ENCODE data around the gene SLF2. TPM values are rescaled to one million over a fixed set of nuclear protein-coding genes. Genes with fewer than 3 reads are reported as not detected.

Gene SLF2
- total RNA-seq, 1 donor from 2014 or later: 20.3 TPM

GRCh38 chr10:101001659-101002035 lies 88.9 kb downstream of the SLF2 start:
- Histone ChIP-seq H3K4me2 (ENCODE audit: low read length) (peak overlapping the region; percentile 93), H4K20me1 (ENCODE audit: insufficient read depth, low read length) (peaks cover 55% of the 10 kb centered on the region), H3K27me3 (ENCODE audit: insufficient read depth, low read length) (no peaks in the 10 kb centered on the region), H3K79me2 (ENCODE audit: insufficient read depth, low read length) (peaks cover 54% of the 10 kb centered on the region), H3K4me3 (ENCODE audit: insufficient read depth, low read depth, low read length) (peak overlapping the region; percentile 89), H3K9ac (ENCODE audit: low read length) (peak overlapping the region; percentile 94), H2AFZ (ENCODE audit: low read depth, low read length) (no peak overlapping the region), H3K27ac (ENCODE audit: low read depth, low read length) (peak overlapping the region; percentile 92), H3K4me1 (ENCODE audit: insufficient read depth, low read length) (peaks cover 31% of the 10 kb centered on the region), H3K9me3 (ENCODE audit: insufficient read depth, low read depth, low read length) (no peaks in the 10 kb centered on the region), H3K36me3 (ENCODE audit: insufficient read depth, low read length) (peaks cover 10% of the 10 kb centered on the region)
- Mint-ChIP-seq H3K9me3 (ENCODE audit: unreplicated experiment) (peaks cover 4% of the 10 kb centered on the region), H3K4me1 (ENCODE audit: low read depth, unreplicated experiment) (peaks cover 10% of the 10 kb centered on the region), H3K36me3 (ENCODE audit: low read depth, unreplicated experiment) (peaks cover 3% of the 10 kb centered on the region), H3K27me3 (ENCODE audit: low read depth, unreplicated experiment) (no peaks in the 10 kb centered on the region), H3K4me3 (ENCODE audit: unreplicated experiment) (peak overlapping the region; percentile 89), H3K27ac (ENCODE audit: unreplicated experiment) (no peak overlapping the region)
- no peak for TF ChIP-seq EZH2 (IDR thresholded peaks at IDR 0.05; ENCODE audit: insufficient read depth, low read length)
- no peak for TF ChIP-seq CTCF (IDR thresholded peaks at IDR 0.05; ENCODE audit: insufficient read depth, low read depth, low read length)
- DNase-seq (ENCODE audit: low read depth) (no peak), FAIRE-seq (no peak)

GRCh38 chr10:101002456-101002855 lies 89.7 kb downstream of the SLF2 start:
- no peak overlapping the region for H3K4me3 ChIP-seq (ENCODE audit: insufficient read depth, low read depth, low read length)
- TF ChIP-seq CTCF (IDR thresholded peaks at IDR 0.05; ENCODE audit: insufficient read depth, low read depth, low read length) (no peak), EZH2 (IDR thresholded peaks at IDR 0.05; ENCODE audit: insufficient read depth, low read length) (no peak)
- FAIRE-seq (no peak), DNase-seq (ENCODE audit: low read depth) (no peak)
- peaks cover 62% of the 10 kb centered on the region for H4K20me1 ChIP-seq (ENCODE audit: insufficient read depth, low read length)
- peak overlapping the region; percentile 94 for H3K9ac ChIP-seq (ENCODE audit: low read length)
- no peaks in the 10 kb centered on the region for H3K27me3 ChIP-seq (ENCODE audit: insufficient read depth, low read length)
- no peaks in the 10 kb centered on the region for H3K9me3 ChIP-seq (ENCODE audit: insufficient read depth, low read depth, low read length)
- peaks cover 54% of the 10 kb centered on the region for H3K79me2 ChIP-seq (ENCODE audit: insufficient read depth, low read length)
- H3K4me2 ChIP-seq (ENCODE audit: low read length): peak overlapping the region; percentile 93
- no peaks in the 10 kb centered on the region for H3K27me3 Mint-ChIP-seq (ENCODE audit: low read depth, unreplicated experiment)
- peaks cover 4% of the 10 kb centered on the region for H3K9me3 Mint-ChIP-seq (ENCODE audit: unreplicated experiment)
- peaks cover 3% of the 10 kb centered on the region for H3K36me3 Mint-ChIP-seq (ENCODE audit: low read depth, unreplicated experiment)
- peaks cover 10% of the 10 kb centered on the region for H3K36me3 ChIP-seq (ENCODE audit: insufficient read depth, low read length)
- H3K4me1 ChIP-seq (ENCODE audit: insufficient read depth, low read length): peaks cover 35% of the 10 kb centered on the region
- no peak overlapping the region for H3K27ac Mint-ChIP-seq (ENCODE audit: unreplicated experiment)
- peak overlapping the region; percentile 92 for H3K27ac ChIP-seq (ENCODE audit: low read depth, low read length)
- peaks cover 9% of the 10 kb centered on the region for H3K4me1 Mint-ChIP-seq (ENCODE audit: low read depth, unreplicated experiment)
- H2AFZ ChIP-seq (ENCODE audit: low read depth, low read length): no peak overlapping the region
- no peak overlapping the region for H3K4me3 Mint-ChIP-seq (ENCODE audit: unreplicated experiment)

DNA sequence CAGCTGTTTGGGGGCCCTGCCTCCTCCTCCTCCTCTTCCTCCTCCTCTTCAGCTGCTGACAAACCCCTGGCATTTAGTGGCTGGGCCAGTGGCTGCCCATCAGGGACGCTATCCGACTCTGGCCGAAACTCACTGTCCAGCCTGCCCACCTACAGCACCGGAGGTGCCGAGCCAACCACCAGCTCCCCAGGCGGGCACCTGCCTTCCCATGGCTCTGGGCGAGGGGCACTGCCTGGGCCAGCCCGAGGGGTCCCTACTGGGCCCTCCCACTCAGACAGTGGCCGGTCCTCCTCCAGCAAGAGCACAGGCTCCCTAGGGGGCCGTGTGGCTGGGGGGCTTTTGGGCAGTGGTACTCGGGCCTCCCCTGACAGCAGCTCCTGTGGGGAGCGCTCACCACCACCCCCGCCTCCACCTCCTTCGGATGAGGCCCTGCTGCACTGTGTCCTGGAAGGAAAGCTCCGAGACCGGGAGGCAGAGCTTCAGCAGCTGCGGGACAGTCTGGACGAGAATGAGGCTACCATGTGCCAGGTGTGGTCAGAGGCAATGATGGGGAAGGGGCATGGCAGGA lies 91.0 kb downstream of the SLF2 start:
- Histone ChIP-seq H3K9ac (ENCODE audit: low read length) (no peak overlapping the region), H3K9me3 (ENCODE audit: insufficient read depth, low read depth, low read length) (no peaks in the 10 kb centered on the region), H2AFZ (ENCODE audit: low read depth, low read length) (no peak overlapping the region), H3K4me3 (ENCODE audit: insufficient read depth, low read depth, low read length) (no peak overlapping the region), H3K36me3 (ENCODE audit: insufficient read depth, low read length) (peaks cover 10% of the 10 kb centered on the region), H4K20me1 (ENCODE audit: insufficient read depth, low read length) (peaks cover 68% of the 10 kb centered on the region), H3K4me2 (ENCODE audit: low read length) (no peak overlapping the region), H3K4me1 (ENCODE audit: insufficient read depth, low read length) (peaks cover 25% of the 10 kb centered on the region), H3K27me3 (ENCODE audit: insufficient read depth, low read length) (no peaks in the 10 kb centered on the region), H3K79me2 (ENCODE audit: insufficient read depth, low read length) (peaks cover 54% of the 10 kb centered on the region), H3K27ac (ENCODE audit: low read depth, low read length) (no peak overlapping the region)
- Mint-ChIP-seq H3K27me3 (ENCODE audit: low read depth, unreplicated experiment) (no peaks in the 10 kb centered on the region), H3K36me3 (ENCODE audit: low read depth, unreplicated experiment) (peaks cover 3% of the 10 kb centered on the region), H3K4me3 (ENCODE audit: unreplicated experiment) (no peak overlapping the region), H3K4me1 (ENCODE audit: low read depth, unreplicated experiment) (peaks cover 15% of the 10 kb centered on the region), H3K9me3 (ENCODE audit: unreplicated experiment) (peaks cover 2% of the 10 kb centered on the region), H3K27ac (ENCODE audit: unreplicated experiment) (no peak overlapping the region)
- TF ChIP-seq EZH2 (IDR thresholded peaks at IDR 0.05; ENCODE audit: insufficient read depth, low read length) (no peak), CTCF (IDR thresholded peaks at IDR 0.05; ENCODE audit: insufficient read depth, low read depth, low read length) (no peak)
- no peak for FAIRE-seq
- DNase-seq (ENCODE audit: low read depth): no peak
